Activated CD8-positive, alpha-beta memory T cell treated with anti-CD3 and anti-CD28 coated beads, Interleukin-2, amount 10 ng/mL, durations not matched to agents 7 days and 5 days (primary cell): Measurements from ENCODE around the gene ZBED1. TPM values are rescaled to one million over a fixed set of nuclear protein-coding genes. Genes with fewer than 3 reads are reported as not detected.
"Not testable (repeated sequence)": the region's sequence is repeated elsewhere in the genome, so short reads cannot be mapped to it uniquely, and the experiment has no call there.

Experiments
- ATAC-seq: fragments of 150-1000 bp; cut with Tn5 transposase; one replicate; pipeline ENCODE4 v1.10.0; 2021; ENCODE audit warnings: moderate library complexity
- CTCF ChIA-PET: fragments of 350-600 bp; sonication (Branson Sonifier 250); formaldehyde crosslinking; loops from one replicate; lab custom pipeline; 2021; ENCODE audit warnings: antibody characterized with exemption; lab: Charles Lee
- DNase-seq: peaks from one replicate; pipeline ENCODE4 v3.0.0-alpha.2; 2020
- H3K27ac Mint-ChIP-seq: one replicate; pipeline ENCODE4 v1.8.0; 2021; ENCODE audit warnings: mild to moderate bottlenecking, mixed read lengths
- H3K27me3 Mint-ChIP-seq: one replicate; pipeline ENCODE4 v1.8.0; 2021; ENCODE audit warnings: mixed read lengths
- H3K36me3 Mint-ChIP-seq: one replicate; pipeline ENCODE4 v1.8.0; 2021; ENCODE audit warnings: mild to moderate bottlenecking, mixed read lengths
- H3K4me1 Mint-ChIP-seq: one replicate; pipeline ENCODE4 v1.8.0; 2021; ENCODE audit warnings: mixed read lengths
- H3K4me3 Mint-ChIP-seq: one replicate; pipeline ENCODE4 v1.8.0; 2021; ENCODE audit warnings: mild to moderate bottlenecking, moderate library complexity, mixed read lengths
- H3K9me3 Mint-ChIP-seq: one replicate; pipeline ENCODE4 v1.8.0; 2022; ENCODE audit warnings: low read depth, mixed read lengths
- total RNA-seq, 2 experiments: library from RNA; stranded (reverse); gene quantifications; one replicate each; pipeline ENCODE4 v1.2.3, GENCODE V29; 2021

ZBED1 gene
- total RNA-seq, 2 experiments from 2014 or later, result 31.7 to 34.9 TPM

DNA sequence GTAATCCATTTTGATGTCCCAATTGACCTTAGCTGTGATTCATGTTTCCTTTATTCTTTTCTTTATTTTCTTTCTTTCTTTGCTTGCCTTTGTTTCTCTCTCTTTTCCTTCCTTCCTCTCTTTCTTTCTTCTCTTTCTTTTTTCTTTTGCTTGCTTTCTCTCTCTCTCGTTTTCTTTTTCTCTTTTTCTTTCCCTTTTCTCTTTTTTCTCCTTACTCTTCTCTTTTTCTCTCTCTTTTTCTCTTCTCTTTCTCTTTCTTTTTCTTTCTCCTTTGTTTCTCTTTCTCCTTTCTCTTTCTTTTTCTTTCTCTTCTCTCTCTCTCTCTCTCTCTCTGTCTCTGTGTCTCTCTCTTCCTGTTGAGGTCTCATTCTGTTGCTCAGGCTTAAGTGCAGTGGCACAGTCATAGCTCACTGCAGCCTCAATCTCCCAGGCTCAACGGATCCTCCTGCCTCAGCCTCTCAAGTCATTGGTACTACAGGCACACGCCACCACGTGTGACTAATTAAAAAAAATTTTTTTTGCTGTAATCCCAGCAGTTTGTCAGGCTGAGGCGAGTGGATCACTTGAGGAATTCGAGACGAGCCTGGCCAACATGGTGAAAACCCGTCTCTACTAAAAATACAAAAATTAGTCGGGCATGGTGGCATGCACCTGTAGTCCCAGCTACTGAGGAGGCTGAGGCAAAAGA lies 8.0 kb upstream of the ZBED1 start:
- H3K27ac Mint-ChIP-seq, result no peak overlapping the region
- H3K9me3 Mint-ChIP-seq, result no peaks in the 10 kb centered on the region
- DNase-seq (no peak), ATAC-seq (no peak)
- no peak overlapping the region for H3K4me3 Mint-ChIP-seq
- CTCF ChIA-PET, result no interaction called here
- H3K36me3 Mint-ChIP-seq, result no peaks in the 10 kb centered on the region
- peaks cover 4% of the 10 kb centered on the region for H3K4me1 Mint-ChIP-seq
- H3K27me3 Mint-ChIP-seq, result no peaks in the 10 kb centered on the region

DNA sequence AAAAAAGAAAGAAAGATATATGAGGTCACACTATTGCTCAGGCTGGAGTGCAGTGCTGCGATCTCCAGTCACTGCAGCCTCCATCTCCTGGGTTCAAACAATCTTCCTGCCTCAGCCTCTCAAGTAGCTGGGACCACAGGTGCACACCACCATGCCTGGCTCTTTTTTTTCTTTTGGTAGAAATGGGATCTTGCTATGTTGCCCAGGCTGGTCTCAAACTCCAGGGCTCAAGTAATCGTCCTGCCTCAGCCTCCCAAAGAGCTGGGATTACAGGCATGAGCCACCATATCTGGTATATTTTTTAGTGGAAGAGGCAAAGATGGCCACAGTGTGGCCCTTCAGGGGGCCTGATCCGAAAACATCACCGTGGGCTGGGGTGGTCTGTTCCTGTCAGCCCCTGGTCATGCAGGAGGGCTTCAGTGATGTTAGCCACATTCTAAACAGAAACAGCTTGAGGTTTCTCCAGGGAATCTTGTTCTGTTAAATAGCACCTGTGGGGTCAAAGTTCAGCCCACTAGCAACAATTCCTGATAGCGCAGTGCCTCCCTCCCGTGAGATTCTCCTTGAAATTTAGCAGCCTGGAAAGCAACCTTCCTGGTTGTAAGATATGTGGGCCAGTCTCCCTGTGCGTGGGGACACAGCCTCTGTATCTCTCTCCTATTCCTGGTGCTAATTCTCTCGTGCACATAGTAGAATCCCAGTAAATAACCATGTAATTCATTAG lies 7.3 kb upstream of the ZBED1 start:
- H3K4me3 Mint-ChIP-seq, result no peak overlapping the region
- H3K36me3 Mint-ChIP-seq, result no peaks in the 10 kb centered on the region
- CTCF ChIA-PET, result no interaction called here
- H3K27me3 Mint-ChIP-seq, result no peaks in the 10 kb centered on the region
- no peak for ATAC-seq
- no peaks in the 10 kb centered on the region for H3K9me3 Mint-ChIP-seq
- H3K4me1 Mint-ChIP-seq, result peaks cover 4% of the 10 kb centered on the region
- no peak overlapping the region for H3K27ac Mint-ChIP-seq
- no peak for DNase-seq

DNA sequence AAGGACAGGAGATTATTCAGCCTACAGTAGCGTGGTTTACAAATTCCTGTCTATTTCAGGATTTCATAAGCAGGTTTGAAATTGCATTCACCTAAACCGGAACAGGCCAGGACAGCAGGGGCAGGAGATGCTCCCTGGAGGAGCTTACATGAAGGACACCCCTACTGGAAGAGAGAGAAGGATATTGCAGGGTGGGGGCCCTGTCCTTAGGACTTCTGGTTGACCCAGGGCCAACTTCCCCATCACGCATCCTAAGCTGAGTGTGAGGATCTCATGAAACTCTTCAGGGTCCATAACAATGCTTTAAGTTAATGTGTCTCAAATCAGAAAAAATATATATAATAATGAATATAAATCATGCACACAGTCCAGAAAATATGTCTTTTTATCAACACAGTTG lies 6.4 kb upstream of the ZBED1 start:
- no peaks in the 10 kb centered on the region for H3K9me3 Mint-ChIP-seq
- CTCF ChIA-PET, result no interaction called here

DNA sequence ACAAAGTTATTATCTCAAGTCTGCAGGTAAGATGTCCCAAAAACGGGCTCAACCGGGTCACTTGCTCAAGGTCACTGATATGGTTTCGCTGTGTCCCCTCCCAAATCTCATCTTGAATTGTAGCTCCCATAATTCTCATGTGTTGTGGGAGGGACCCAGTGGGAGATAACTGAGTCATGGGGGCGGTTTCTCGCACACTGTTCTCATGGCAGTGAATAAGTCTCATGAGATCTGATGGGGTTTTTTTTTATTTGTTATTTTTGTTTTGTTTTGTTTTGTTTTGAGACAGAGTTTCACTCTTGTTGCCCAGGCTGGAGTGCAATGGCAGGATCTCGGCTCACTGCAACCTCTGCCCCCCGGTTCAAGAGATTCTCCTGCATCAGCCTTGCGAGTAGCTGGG lies 4.6 kb upstream of the ZBED1 start:
- H3K4me3 Mint-ChIP-seq, H3K36me3 Mint-ChIP-seq, CTCF ChIA-PET, H3K9me3 Mint-ChIP-seq, H3K27me3 Mint-ChIP-seq, ATAC-seq, H3K27ac Mint-ChIP-seq, DNase-seq, H3K4me1 Mint-ChIP-seq: not testable (repeated sequence)

More for the DNA sequence above, 6.4 kb upstream of the ZBED1 start:
- Mint-ChIP-seq H3K4me3 (no peak overlapping the region), H3K4me1 (peaks cover 4% of the 10 kb centered on the region), H3K36me3 (no peaks in the 10 kb centered on the region), H3K27ac (no peak overlapping the region), H3K27me3 (no peaks in the 10 kb centered on the region)
- DNase-seq (no peak), ATAC-seq (no peak)

DNA sequence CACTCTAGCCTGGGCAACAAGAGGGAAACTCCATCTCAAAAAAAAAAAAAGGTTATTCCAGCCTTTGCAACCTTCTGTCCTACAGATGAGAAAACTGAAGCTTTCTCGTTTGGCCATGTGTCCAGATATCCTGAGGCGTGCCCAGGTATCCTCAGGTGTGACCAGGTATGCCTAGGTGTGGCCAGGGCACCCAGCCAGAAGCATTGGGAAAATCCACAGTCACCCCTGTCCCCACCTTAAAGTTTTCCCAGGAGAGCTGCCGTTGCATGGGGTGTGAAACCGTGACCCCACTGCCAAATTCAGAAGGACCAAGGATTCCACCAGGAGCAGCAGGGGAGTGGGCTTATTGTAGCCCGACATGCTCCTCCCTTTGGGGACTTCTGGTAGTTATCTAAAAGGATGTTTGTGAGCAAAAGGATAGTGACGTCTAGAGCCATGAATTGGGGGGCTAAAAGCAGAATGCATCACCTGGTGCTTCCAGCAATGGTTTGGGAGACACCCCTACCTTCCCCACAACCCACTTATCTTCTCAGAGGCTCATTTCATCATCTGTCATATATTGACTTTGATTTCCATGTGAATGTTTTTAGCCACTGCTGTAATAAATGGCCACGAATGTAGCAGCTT lies 4.0 kb upstream of the ZBED1 start:
- H3K4me1 Mint-ChIP-seq, result peaks cover 5% of the 10 kb centered on the region
- H3K27ac Mint-ChIP-seq, result no peak overlapping the region
- H3K9me3 Mint-ChIP-seq, result no peaks in the 10 kb centered on the region
- CTCF ChIA-PET, result no interaction called here
- ATAC-seq (no peak), DNase-seq (no peak)
- no peaks in the 10 kb centered on the region for H3K27me3 Mint-ChIP-seq
- peaks cover 1% of the 10 kb centered on the region for H3K36me3 Mint-ChIP-seq
- H3K4me3 Mint-ChIP-seq, result no peak overlapping the region

DNA sequence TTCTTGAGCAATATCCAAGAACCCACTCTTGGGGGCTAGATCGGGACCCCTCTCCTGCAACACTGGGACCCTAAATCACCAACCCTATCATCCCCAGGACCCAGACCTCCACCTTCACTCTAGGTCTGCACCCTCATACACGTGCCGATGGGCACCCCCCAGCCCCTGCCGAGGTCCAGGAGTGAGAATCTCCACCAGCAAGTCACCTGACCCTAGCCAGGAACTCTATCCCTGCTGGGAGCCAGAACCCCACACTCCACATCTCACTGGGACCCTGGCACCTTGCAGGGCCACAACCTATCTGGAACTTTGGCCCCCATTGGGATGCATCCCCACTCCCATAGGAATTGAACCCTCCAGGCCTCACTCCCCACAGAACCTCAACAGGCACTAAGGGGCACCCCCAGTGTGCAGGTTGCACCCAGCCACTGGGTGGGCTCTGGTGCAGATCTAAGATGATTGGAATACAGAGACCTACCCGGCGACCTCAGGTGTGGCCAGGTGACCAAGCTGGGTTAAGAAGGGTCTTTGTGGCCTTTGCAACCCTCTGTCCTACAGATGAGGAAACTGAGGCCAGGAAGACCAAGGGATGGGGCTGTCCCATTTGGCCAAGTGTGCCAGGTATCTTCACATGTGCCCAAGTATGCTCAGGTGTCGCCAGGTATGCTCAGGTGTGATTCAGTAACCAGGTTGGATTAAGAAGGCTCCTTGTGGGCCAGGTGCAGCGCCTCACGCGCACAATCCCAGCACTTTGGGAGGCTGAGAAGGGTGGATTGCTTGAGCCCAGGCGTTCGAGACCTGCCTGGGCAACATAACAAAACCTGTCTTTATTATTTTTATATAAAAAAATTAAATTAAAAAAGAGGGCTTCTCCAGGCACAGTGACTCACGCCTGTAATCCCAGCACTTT lies 3.1 kb upstream of the ZBED1 start:
- CTCF ChIA-PET, result no interaction called here
- peaks cover 1% of the 10 kb centered on the region for H3K36me3 Mint-ChIP-seq
- no peaks in the 10 kb centered on the region for H3K9me3 Mint-ChIP-seq
- DNase-seq (no peak), ATAC-seq (no peak)
- no peak overlapping the region for H3K27ac Mint-ChIP-seq
- H3K27me3 Mint-ChIP-seq, result no peaks in the 10 kb centered on the region
- H3K4me1 Mint-ChIP-seq, result peaks cover 13% of the 10 kb centered on the region
- no peak overlapping the region for H3K4me3 Mint-ChIP-seq

- ATAC-seq (no peak), DNase-seq (no peak)
- no peaks in the 10 kb centered on the region for H3K9me3 Mint-ChIP-seq
- H3K27ac Mint-ChIP-seq, result no peak overlapping the region
- peaks cover 3% of the 10 kb centered on the region for H3K36me3 Mint-ChIP-seq
- H3K27me3 Mint-ChIP-seq, result no peaks in the 10 kb centered on the region
- CTCF ChIA-PET, result no interaction called here
- no peak overlapping the region for H3K4me3 Mint-ChIP-seq
- H3K4me1 Mint-ChIP-seq, result peaks cover 18% of the 10 kb centered on the region
Measured at GRCh38 chrX:2502668-2503519, 2.1 kb upstream of the ZBED1 start.

- peak overlapping the region; percentile 46 for H3K27ac Mint-ChIP-seq
- no peaks in the 10 kb centered on the region for H3K9me3 Mint-ChIP-seq
- DNase-seq (no peak), ATAC-seq (no peak)
- H3K4me1 Mint-ChIP-seq, result peaks cover 25% of the 10 kb centered on the region
- peak overlapping the region; percentile 38 for H3K4me3 Mint-ChIP-seq
- no peaks in the 10 kb centered on the region for H3K27me3 Mint-ChIP-seq
- CTCF ChIA-PET, result no interaction called here
- H3K36me3 Mint-ChIP-seq, result peaks cover 3% of the 10 kb centered on the region
Measured at GRCh38 chrX:2502120-2502667, 1.4 kb upstream of the ZBED1 start.

DNA sequence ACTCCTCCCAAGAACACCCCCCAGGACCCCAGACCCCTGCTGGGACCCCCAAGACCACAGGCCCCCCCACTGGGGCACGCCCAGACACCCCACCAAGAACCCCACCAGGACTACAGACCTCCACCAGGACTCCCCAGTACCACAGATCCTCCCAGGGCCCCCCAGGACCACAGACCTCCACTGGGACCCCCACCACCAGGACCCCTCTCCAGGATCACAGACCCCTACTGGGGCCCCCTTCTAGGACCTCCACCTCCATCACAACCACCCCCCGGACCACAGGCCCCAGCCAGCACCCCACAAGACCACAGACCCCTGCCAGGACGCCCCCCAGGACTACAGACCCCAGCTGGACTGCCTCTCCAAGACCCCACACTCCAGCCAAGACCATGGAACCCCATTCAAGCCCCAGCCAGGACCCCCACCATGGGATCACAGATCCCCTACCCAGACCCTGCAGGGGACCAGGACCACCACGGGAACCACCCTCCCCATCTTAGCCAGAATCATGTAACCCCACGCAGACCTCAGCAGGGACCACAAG lies 855 bp upstream of the ZBED1 start:
- Mint-ChIP-seq H3K27ac (peak overlapping the region; percentile 46), H3K36me3 (peaks cover 3% of the 10 kb centered on the region), H3K4me1 (peaks cover 27% of the 10 kb centered on the region), H3K4me3 (peak overlapping the region; percentile 38), H3K9me3 (no peaks in the 10 kb centered on the region), H3K27me3 (no peaks in the 10 kb centered on the region)
- ATAC-seq (no peak), DNase-seq (no peak)
- CTCF ChIA-PET, result no interaction called here

GRCh38 chrX:2500091-2500802 lies 529 bp downstream of the ZBED1 start:
- DNase-seq (peak; percentile 53), ATAC-seq (peak; percentile 62)
- H3K36me3 Mint-ChIP-seq, result peaks cover 3% of the 10 kb centered on the region
- H3K27me3 Mint-ChIP-seq, result no peaks in the 10 kb centered on the region
- CTCF ChIA-PET, result no interaction called here
- H3K4me1 Mint-ChIP-seq, result peaks cover 27% of the 10 kb centered on the region
- H3K9me3 Mint-ChIP-seq, result no peaks in the 10 kb centered on the region
- peak overlapping the region; percentile 78 for H3K4me3 Mint-ChIP-seq
- peak overlapping the region; percentile 80 for H3K27ac Mint-ChIP-seq

DNA sequence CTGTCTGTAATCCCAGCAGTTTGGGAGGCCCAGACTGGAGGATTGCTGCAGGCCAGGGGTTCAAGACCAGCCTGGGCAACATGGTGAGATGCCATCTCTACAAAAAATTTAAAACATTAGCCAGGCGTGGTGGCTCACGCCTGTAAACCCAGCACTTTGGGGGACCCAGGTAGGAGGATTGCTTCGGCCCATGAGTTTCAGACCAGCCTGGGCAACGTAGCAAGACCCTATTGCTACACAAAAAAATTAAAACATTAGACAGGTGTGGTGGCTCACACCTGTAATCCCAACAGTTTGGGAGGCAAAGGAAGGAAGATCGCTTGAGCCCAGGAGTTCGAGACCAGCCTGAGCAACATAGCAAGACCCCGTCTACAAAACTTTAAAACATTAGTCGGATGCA lies 1.3 kb downstream of the ZBED1 start:
- H3K4me1 Mint-ChIP-seq, result peaks cover 27% of the 10 kb centered on the region
- DNase-seq (no peak), ATAC-seq (no peak)
- H3K27me3 Mint-ChIP-seq, result no peaks in the 10 kb centered on the region
- H3K36me3 Mint-ChIP-seq, result peaks cover 3% of the 10 kb centered on the region
- no peaks in the 10 kb centered on the region for H3K9me3 Mint-ChIP-seq
- peak overlapping the region; percentile 78 for H3K4me3 Mint-ChIP-seq
- peak overlapping the region; percentile 80 for H3K27ac Mint-ChIP-seq
- CTCF ChIA-PET, result no interaction called here
